Breast epithelium (tissue), 3 donors: ENCODE measurements around the gene ABO.

Experiments
- CTCF ChIP-seq, 3 donors: fragments of 450-650 bp; IDR thresholded peaks; one replicate each; pipeline ENCODE4 v1.5.1; 2016 to 2017; ENCODE audit warnings: antibody characterized with exemption in 3 of 3, mild to moderate bottlenecking in 3 of 3, moderate library complexity in 3 of 3
- POLR2A ChIP-seq: fragments of 450-650 bp; IDR thresholded peaks from one replicate; pipeline ENCODE4 v1.6.1; 2016; ENCODE audit warnings: antibody characterized with exemption, mild to moderate bottlenecking, moderate library complexity
- POLR2AphosphoS5 ChIP-seq, 3 donors: sonication (generic); formaldehyde crosslinking; IDR thresholded peaks; one replicate each; pipeline ENCODE4 v1.6.1; 2017; ENCODE audit warnings: antibody characterized with exemption in 3 of 3

- TF ChIP-seq CTCF (IDR thresholded peaks at IDR 0.05) (no peak), POLR2A (no peak), POLR2AphosphoS5 (IDR thresholded peaks at IDR 0.05) (no peak)
Observed at GRCh38 chr9:133307301-133307700, 32.3 kb upstream of the ABO start.
